Uterus (tissue), 4 donors: ENCODE measurements around the gene PLD6. TPM values are rescaled to one million over a fixed set of nuclear protein-coding genes. Genes with fewer than 3 reads are reported as not detected.

Experiments
- DNase-seq, 2 donors: peaks; one replicate each; pipeline ENCODE4 v3.0.0-alpha.2; 2019 to 2020
- H3K27ac ChIP-seq, 2 donors: fragments of 200-600 bp; sonication (generic); 1 replicate in 1 of 2; 2 replicates in 1 of 2; pipeline ENCODE4 v1.5.1; 2016 to 2018
- H3K27me3 ChIP-seq, 2 donors: fragments of 200-600 bp; sonication (generic); one replicate each; pipeline ENCODE4 v1.5.1; 2018 to 2019; ENCODE audit warnings: control low read depth in 1 of 2
- H3K36me3 ChIP-seq, 2 donors: fragments of 200-600 bp; sonication (generic); one replicate each; pipeline ENCODE4 v1.5.1; 2019; ENCODE audit warnings: control low read depth in 1 of 2
- H3K4me1 ChIP-seq, 2 donors: fragments of 200-600 bp; sonication (generic); one replicate each; pipeline ENCODE4 v1.5.1; 2018 to 2019; ENCODE audit warnings: control low read depth in 1 of 2
- H3K4me3 ChIP-seq, 2 donors: fragments of 200-600 bp; sonication (generic); 1 replicate in 1 of 2; 2 replicates in 1 of 2; pipeline ENCODE4 v1.5.1; 2018 to 2019; ENCODE audit warnings: mild to moderate bottlenecking in 1 of 2
- H3K9me3 ChIP-seq, 2 donors: fragments of 200-600 bp; sonication (generic); one replicate each; pipeline ENCODE4 v1.5.1; 2019; ENCODE audit warnings: control low read depth in 1 of 2
- CTCF ChIP-seq, 4 experiments: fragments of 200-600 bp in 2 of 4; fragments of 450-650 bp in 2 of 4; sonication (generic) in 2 of 4; IDR thresholded peaks; one replicate each; pipeline ENCODE4 v1.5.1; 2016 to 2019; ENCODE audit warnings: antibody characterized with exemption in 4 of 4, mild to moderate bottlenecking in 2 of 4, moderate library complexity in 1 of 4
- POLR2A ChIP-seq, 2 donors: fragments of 450-650 bp; IDR thresholded peaks; one replicate each; pipeline ENCODE4 v1.6.1; 2016; ENCODE audit warnings: antibody characterized with exemption in 2 of 2, mild to moderate bottlenecking in 1 of 2, moderate library complexity in 1 of 2
- intact Hi-C: fragments of 100-400 bp; cut with DNase I; formaldehyde crosslinking; loops from one replicate; pipeline ENCODE4 v1.15.1; 2023; ENCODE audit warnings: low total_unique reads
- total RNA-seq, 4 donors: library from RNA; depleted of rRNA in 3 of 4; stranded (reverse); fragments of >200 nt in 3 of 4; gene quantifications; one replicate each; pipeline versions ENCODE4 v1.1.0 to v1.2.4, GENCODE V29; 2014 to 2023
- donor health status: DM: yes; HTN: yes; CAD: no.

PLD6 gene
- total RNA-seq, 4 donors from 2014 or later = 0.77 to 8.1 (median 5.0) TPM

GRCh38 chr17:17246879-17247278 is 40.7 kb upstream of the PLD6 start:
- Histone ChIP-seq H3K4me1 (no peaks in the 10 kb centered on the region), H3K9me3 (no peaks in the 10 kb centered on the region), H3K36me3 (no peaks in the 10 kb centered on the region), H3K27me3 (no peaks in the 10 kb centered on the region), H3K27ac (no peak overlapping the region), H3K4me3 (no peak overlapping the region)
- no peak for DNase-seq
- intact Hi-C loops = no loop called here
- TF ChIP-seq POLR2A (IDR thresholded peaks at IDR 0.05) = no peak
- TF ChIP-seq CTCF (IDR thresholded peaks at IDR 0.05) = no peak

- Histone ChIP-seq H3K4me1 (no peaks in the 10 kb centered on the region), H3K27me3 (no peaks in the 10 kb centered on the region), H3K36me3 (no peaks in the 10 kb centered on the region), H3K27ac (no peak overlapping the region), H3K9me3 (no peaks in the 10 kb centered on the region), H3K4me3 (no peak overlapping the region)
- intact Hi-C loops = no loop called here
- no peak for DNase-seq
- TF ChIP-seq POLR2A (IDR thresholded peaks at IDR 0.05) = no peak
- no peak for TF ChIP-seq CTCF (IDR thresholded peaks at IDR 0.05)
Measured at GRCh38 chr17:17243163-17243562, 37.0 kb upstream of the PLD6 start.

- no peaks in the 10 kb centered on the region for H3K36me3 ChIP-seq
- intact Hi-C loops = no loop called here
- H3K9me3 ChIP-seq = no peaks in the 10 kb centered on the region
- no peak for TF ChIP-seq POLR2A (IDR thresholded peaks at IDR 0.05)
- no peak for TF ChIP-seq CTCF (IDR thresholded peaks at IDR 0.05)
- no peak overlapping the region for H3K4me3 ChIP-seq
- DNase-seq = no peak
- no peaks in the 10 kb centered on the region for H3K4me1 ChIP-seq
- no peak overlapping the region for H3K27ac ChIP-seq
- H3K27me3 ChIP-seq = no peaks in the 10 kb centered on the region
Measured at GRCh38 chr17:17242246-17242645, 36.1 kb upstream of the PLD6 start.

GRCh38 chr17:17241656-17242055 is 35.5 kb upstream of the PLD6 start:
- no peak for DNase-seq
- H3K27ac ChIP-seq = no peak overlapping the region
- H3K36me3 ChIP-seq = no peaks in the 10 kb centered on the region
- no peak overlapping the region for H3K4me3 ChIP-seq
- H3K27me3 ChIP-seq = no peaks in the 10 kb centered on the region
- TF ChIP-seq CTCF (IDR thresholded peaks at IDR 0.05) = no peak
- TF ChIP-seq POLR2A (IDR thresholded peaks at IDR 0.05) = no peak
- H3K9me3 ChIP-seq = no peaks in the 10 kb centered on the region
- H3K4me1 ChIP-seq = no peaks in the 10 kb centered on the region
- intact Hi-C loops = no loop called here

- no peak overlapping the region for H3K27ac ChIP-seq
- intact Hi-C loops = no loop called here
- no peak for DNase-seq
- TF ChIP-seq CTCF (IDR thresholded peaks at IDR 0.05) (no peak), POLR2A (IDR thresholded peaks at IDR 0.05) (no peak)
- no peaks in the 10 kb centered on the region for H3K9me3 ChIP-seq
- H3K4me3 ChIP-seq = no peak overlapping the region
- peaks cover 0 to 4% of the 10 kb centered on the region in 2 donors for H3K4me1 ChIP-seq
- H3K36me3 ChIP-seq = no peaks in the 10 kb centered on the region
- no peaks in the 10 kb centered on the region for H3K27me3 ChIP-seq
Measured at GRCh38 chr17:17239832-17240231, 33.7 kb upstream of the PLD6 start.
